Spleen (tissue), 7 donors: ENCODE measurements around the gene SLC23A2.
A peak's percentile ranks its signal among the peaks of the same experiment; 100 is the strongest.

Experiments
- CTCF ChIP-seq, 11 experiments: fragments of 200-600 bp in 7 of 11; fragments of 450-650 bp in 4 of 11; sonication (generic) in 4 of 11; IDR thresholded peaks in 8 of 11; conservative IDR thresholded peaks in 3 of 11; 1 replicate in 7 of 11; 2 replicates in 4 of 11; pipeline versions ENCODE4 v1.4.0 to v1.8.0; 2016 to 2021; ENCODE audit warnings: antibody characterized with exemption in 11 of 11, inconsistent platforms in 4 of 11, mild to moderate bottlenecking in 1 of 11
- POLR2AphosphoS5 ChIP-seq, 3 donors: sonication (generic); formaldehyde crosslinking; IDR thresholded peaks; one replicate each; pipeline ENCODE4 v1.5.1; 2017; ENCODE audit warnings: antibody characterized with exemption in 3 of 3
- donor health status: DM: no; HTN: no; CAD: no; lungs with moderate emphysema.
- donor health status: DM: no; HTN: no; CAD: no.
- donor health status: DM: no; HTN: no; CAD: no.

GRCh38 chr20:4812641-4813075, 188.7 kb downstream of the SLC23A2 start:
- peak in 1 of 11 experiments; percentile 2 for TF ChIP-seq CTCF (IDR thresholded peaks at IDR 0.05 in 8 of 11, conservative IDR thresholded peaks at IDR 0.05 in 3 of 11)
- peak in 1 of 3 donors; percentile 62 for TF ChIP-seq POLR2AphosphoS5 (IDR thresholded peaks at IDR 0.05)
